H1 (cell line): ENCODE measurements around the gene SAPCD1. TPM values are rescaled to one million over a fixed set of nuclear protein-coding genes. Genes with fewer than 3 reads are reported as not detected.

Experiments used
- CTCF ChIA-PET: fragments of 300-600 bp; sonication (Branson Sonifier 250); formaldehyde crosslinking; loops from one replicate; lab custom pipeline; 2021; ENCODE audit not compliant: partially characterized antibody; lab: Charles Lee
- POLR2A ChIA-PET: fragments of 300-600 bp; sonication (Branson Sonifier 250); formaldehyde crosslinking; loops from one replicate; lab custom pipeline; 2021; ENCODE audit warnings: inconsistent platforms; ENCODE audit not compliant: partially characterized antibody; lab: Charles Lee
- DNase-seq, 2 experiments: peaks; one replicate each; pipeline versions ENCODE4 v3.0.0 to v3.0.0-alpha.2; 2010 to 2022; ENCODE audit warnings: low spot score in 2 of 2, low read depth in 1 of 2, mixed read lengths in 1 of 2
- FAIRE-seq: peaks from 2 replicates; lab custom pipeline; 2011; peaks lifted over from hg19 to GRCh38; lab: Jason Lieb, UNC
- H2AFZ ChIP-seq: 2 replicates; pipeline ENCODE4 v1.8.1; 2012; ENCODE audit warnings: low read length, inconsistent platforms
- H2AK5ac ChIP-seq: 2 replicates; pipeline ENCODE4 v1.6.1; 2013; ENCODE audit warnings: low read depth, low read length
- H2BK120ac ChIP-seq: replicated peaks from 2 replicates; pipeline ENCODE3; 2013; ENCODE audit warnings: low read depth, low read length, inconsistent platforms
- H2BK12ac ChIP-seq: 2 replicates; pipeline ENCODE4 v1.6.1; 2013; ENCODE audit warnings: low read depth, low read length
- H2BK15ac ChIP-seq: 2 replicates; pipeline ENCODE4 v1.6.1; 2013; ENCODE audit warnings: low read length
- H2BK20ac ChIP-seq: 2 replicates; pipeline ENCODE4 v1.6.1; 2013; ENCODE audit warnings: low read length
- H2BK5ac ChIP-seq: 2 replicates; pipeline ENCODE4 v1.6.1; 2013; ENCODE audit warnings: low read depth, low read length
- H3K14ac ChIP-seq: 2 replicates; pipeline ENCODE4 v1.6.1; 2013; ENCODE audit warnings: inconsistent platforms; ENCODE audit not compliant: insufficient read length
- H3K18ac ChIP-seq: 2 replicates; pipeline ENCODE4 v1.6.1; 2013; ENCODE audit warnings: low read length; ENCODE audit errors: extremely low read depth
- H3K23ac ChIP-seq: 2 replicates; pipeline ENCODE4 v1.6.1; 2013; ENCODE audit warnings: inconsistent platforms; ENCODE audit not compliant: insufficient read length
- H3K23me2 ChIP-seq: 2 replicates; pipeline ENCODE4 v1.6.1; 2013; ENCODE audit warnings: low read depth, low read length
- H3K27ac ChIP-seq: 2 replicates; pipeline ENCODE4 v1.6.1; 2011; ENCODE audit warnings: low read depth, low read length, inconsistent platforms
- H3K27me3 ChIP-seq, 4 experiments: replicated peaks in 1 of 4; 1 replicate in 1 of 4; 2 replicates in 3 of 4; pipeline versions ENCODE4 v1.6.1 to v1.8.1; 2011 to 2013; ENCODE audit warnings: low read length in 3 of 4, mild to moderate bottlenecking in 3 of 4, inconsistent platforms in 2 of 4, mixed read lengths in 2 of 4, moderate library complexity in 1 of 4; ENCODE audit not compliant: control insufficient read depth in 3 of 4, insufficient read depth in 3 of 4; ENCODE audit errors: extremely low read depth in 1 of 4
- H3K36me3 ChIP-seq, 4 experiments: 2 replicates each; pipeline versions ENCODE4 v1.6.1 to v1.8.1; 2011 to 2013; ENCODE audit warnings: mild to moderate bottlenecking in 4 of 4, low read length in 3 of 4, moderate library complexity in 2 of 4, control low read depth in 1 of 4, inconsistent platforms in 1 of 4; ENCODE audit not compliant: insufficient read depth in 4 of 4, control insufficient read depth in 2 of 4
- H3K4ac ChIP-seq: replicated peaks from 2 replicates; pipeline ENCODE3; 2013; ENCODE audit warnings: low read length, low read depth, mixed read lengths, inconsistent platforms; ENCODE audit not compliant: insufficient read length
- H3K4me1 ChIP-seq, 4 experiments: replicated peaks in 1 of 4; 1 replicate in 1 of 4; 2 replicates in 3 of 4; pipeline versions ENCODE4 v1.6.1 to v1.8.1; 2011 to 2013; ENCODE audit warnings: low read length in 3 of 4, inconsistent platforms in 2 of 4, mixed read lengths in 1 of 4; ENCODE audit not compliant: insufficient read depth in 4 of 4, control insufficient read depth in 3 of 4
- H3K4me2 ChIP-seq, 2 experiments: 2 replicates each; pipeline versions ENCODE4 v1.6.1 to v1.8.1; 2011 to 2013; ENCODE audit warnings: low read depth in 2 of 2, low read length in 2 of 2, control low read depth in 1 of 2, inconsistent platforms in 1 of 2, mild to moderate bottlenecking in 1 of 2; ENCODE audit not compliant: insufficient read depth in 1 of 2
- H3K4me3 ChIP-seq, 4 experiments: fragments of 200-600, 300-600 bp in 1 of 4; sonication (generic), shearing (Covaris generic), sonication (Bioruptor Twin) in 1 of 4; 2 replicates each; pipeline versions ENCODE4 v1.5.1 to v1.8.1; 2011 to 2016; ENCODE audit warnings: low read length in 4 of 4, low read depth in 3 of 4, control low read depth in 2 of 4, inconsistent platforms in 2 of 4, mild to moderate bottlenecking in 2 of 4, mixed read lengths in 1 of 4, moderate library complexity in 1 of 4; ENCODE audit not compliant: insufficient read depth in 2 of 4; ENCODE audit errors: extremely low read depth in 1 of 4
- H3K56ac ChIP-seq: replicated peaks from 2 replicates; pipeline ENCODE3; 2013; ENCODE audit warnings: low read depth, mild to moderate bottlenecking, mixed read lengths, low read length, inconsistent platforms; ENCODE audit not compliant: insufficient read length
- H3K79me1 ChIP-seq: 2 replicates; pipeline ENCODE4 v1.6.1; 2013; ENCODE audit warnings: low read depth, low read length, control low read depth
- H3K79me2 ChIP-seq, 2 experiments: 2 replicates each; pipeline versions ENCODE4 v1.6.1 to v1.8.1; 2012 to 2013; ENCODE audit warnings: low read length in 2 of 2, mild to moderate bottlenecking in 2 of 2, inconsistent platforms in 1 of 2; ENCODE audit not compliant: insufficient read depth in 2 of 2, control insufficient read depth in 1 of 2
- H3K9ac ChIP-seq, 4 experiments: replicated peaks in 1 of 4; 1 replicate in 1 of 4; 2 replicates in 3 of 4; pipeline versions ENCODE4 v1.6.1 to v1.8.1; 2011 to 2013; ENCODE audit warnings: low read depth in 3 of 4, low read length in 3 of 4, control low read depth in 2 of 4, mild to moderate bottlenecking in 2 of 4, moderate library complexity in 2 of 4, inconsistent platforms in 1 of 4; ENCODE audit errors: extremely low read depth in 1 of 4
- H3K9me3 ChIP-seq, 2 experiments: 2 replicates each; pipeline versions ENCODE4 v1.6.1 to v1.8.1; 2012 to 2013; ENCODE audit warnings: mild to moderate bottlenecking in 2 of 2, moderate library complexity in 2 of 2, control low read depth in 1 of 2, inconsistent platforms in 1 of 2, low read depth in 1 of 2, low read length in 1 of 2, mixed read lengths in 1 of 2; ENCODE audit not compliant: insufficient read depth in 2 of 2
- H4K20me1 ChIP-seq, 2 experiments: replicated peaks in 1 of 2; 2 replicates each; pipeline versions ENCODE3 to v1.8.1; 2011 to 2013; ENCODE audit warnings: inconsistent platforms in 2 of 2, low read length in 2 of 2, mild to moderate bottlenecking in 1 of 2; ENCODE audit not compliant: insufficient read depth in 2 of 2, control insufficient read depth in 1 of 2
- H4K5ac ChIP-seq: 2 replicates; pipeline ENCODE4 v1.6.1; 2013; ENCODE audit warnings: low read length, low read depth, mixed read lengths, inconsistent platforms; ENCODE audit not compliant: insufficient read length
- H4K8ac ChIP-seq: 2 replicates; pipeline ENCODE4 v1.8.0; 2013; ENCODE audit warnings: mild to moderate bottlenecking, moderate library complexity, low read length, inconsistent platforms; ENCODE audit not compliant: insufficient read depth; ENCODE audit errors: extremely low read depth
- H4K91ac ChIP-seq: replicated peaks from 2 replicates; pipeline ENCODE3; 2013; ENCODE audit warnings: low read length, mixed read lengths, inconsistent platforms; ENCODE audit not compliant: insufficient read length
- CEBPB ChIP-seq: IDR thresholded peaks from 2 replicates; pipeline ENCODE4 v1.6.1; 2012; ENCODE audit warnings: low read depth, low read length
- CHD2 ChIP-seq: IDR thresholded peaks from 2 replicates; pipeline ENCODE4 v1.6.1; 2012; ENCODE audit warnings: low read length, improper control_type of control experiment
- CTBP2 ChIP-seq: IDR thresholded peaks from 2 replicates; pipeline ENCODE4 v1.7.0; 2011; ENCODE audit warnings: borderline replicate concordance, mild to moderate bottlenecking, moderate library complexity, mixed read lengths, low read length; ENCODE audit not compliant: insufficient read depth, insufficient read length
- EGR1 ChIP-seq: IDR thresholded peaks from 2 replicates; pipeline ENCODE4 v1.6.1; 2011; ENCODE audit warnings: low read depth, low read length, borderline replicate concordance
- POLR2AphosphoS5 ChIP-seq: IDR thresholded peaks from 2 replicates; pipeline ENCODE4 v1.6.1; 2011; ENCODE audit warnings: low read depth, low read length
- POU5F1 ChIP-seq: IDR thresholded peaks from 2 replicates; pipeline ENCODE4 v1.6.1; 2011; ENCODE audit warnings: low read depth, mild to moderate bottlenecking, low read length, moderate library complexity
- SIRT6 ChIP-seq: IDR thresholded peaks from one replicate; pipeline ENCODE4 v1.7.1; 2012; ENCODE audit warnings: low read length, inconsistent platforms
- SRF ChIP-seq: IDR thresholded peaks from 2 replicates; pipeline ENCODE4 v1.6.1; 2011; ENCODE audit warnings: mild to moderate bottlenecking, low read depth, low read length, moderate library complexity
- TBP ChIP-seq: IDR thresholded peaks from 2 replicates; pipeline ENCODE4 v1.6.1; 2011; ENCODE audit warnings: low read depth, low read length, improper control_type of control experiment
- TCF12 ChIP-seq: IDR thresholded peaks from 2 replicates; pipeline ENCODE4 v1.6.1; 2011; ENCODE audit warnings: low read depth, mild to moderate bottlenecking, low read length
- WGBS, 2 experiments: shearing (Covaris generic) in 1 of 2; methylation state at CpG; one replicate each; pipeline versions ENCODE4 v1.1.6 to v1.1.7; 2013 to 2015; ENCODE audit warnings: low lambda C conversion rate in 2 of 2, mixed read lengths in 2 of 2, inconsistent platforms in 1 of 2, low coverage in 1 of 2, missing lambda C conversion rate in 1 of 2; ENCODE audit not compliant: insufficient replicate concordance in 2 of 2, insufficient coverage in 1 of 2, insufficient read length in 1 of 2; ENCODE audit errors: extremely low coverage in 1 of 2, missing lambda C conversion rate in 1 of 2; 5-methylcytosine and 5-hydroxymethylcytosine counted together
- polyA plus RNA-seq, 7 experiments: library from polyadenylated mRNA; depleted of rRNA in 3 of 7; stranded (reverse) in 5 of 7; unstranded in 2 of 7; fragments of >200 nt in 5 of 7; fragments of 200-250 nt in 2 of 7; gene quantifications; 1 replicate in 5 of 7; 2 replicates in 1 of 7; 4 replicates in 1 of 7; pipeline versions ENCODE4 v1.2.1 to v1.2.3, GENCODE V29; 2011 to 2013; ENCODE audit warnings: missing spikeins in 2 of 7, mixed read lengths in 2 of 7
- total RNA-seq: library from RNA; stranded (reverse); fragmentation: NEBNext Ultra II Directional; extraction: Animal tissue kit (Norgen Biotek cat#: 25700); gene quantifications from 2 replicates; pipeline ENCODE4 v1.2.1, GENCODE V29; 2021

The SAPCD1 gene
- total and polyA plus RNA-seq, 2 of the 8 experiments (the other 6 are each of a cell fraction or from before 2014, with no cell fraction given): 3.1 to 5.9 TPM

- Histone ChIP-seq H4K8ac (no peak overlapping the region), H2BK20ac (no peak overlapping the region), H3K14ac (no peak overlapping the region), H2BK15ac (no peak overlapping the region), H3K4me1 (peaks cover 0 to 5% (median under 1%) of the 10 kb centered on the region in 4 experiments; a peak in 4 of 7 replicates), H3K36me3 (no peaks in the 10 kb centered on the region), H3K9me3 (no peaks in the 10 kb centered on the region), H3K9ac (no peak overlapping the region), H4K20me1 (no peaks in the 10 kb centered on the region), H4K5ac (no peak overlapping the region), H3K27ac (no peak overlapping the region), H3K23me2 (0 out of 2 replicates have a peak, but pooled peaks cover 3% of the 10 kb centered on the region), H3K18ac (no peak overlapping the region), H2BK12ac (no peak overlapping the region), H3K4ac (no peak overlapping the region), H3K4me2 (no peak overlapping the region), H3K79me2 (no peaks in the 10 kb centered on the region), H2BK120ac (no peak overlapping the region), H3K79me1 (no peaks in the 10 kb centered on the region), H2BK5ac (no peak overlapping the region), H3K56ac (no peak overlapping the region), H2AFZ (no peak overlapping the region), H2AK5ac (no peak overlapping the region), H3K27me3 (no peaks in the 10 kb centered on the region), H4K91ac (no peak overlapping the region), H3K4me3 (no peak overlapping the region), H3K23ac (no peak overlapping the region)
- FAIRE-seq (no peak), DNase-seq (no peak)
- ChIA-PET CTCF (interaction anchor here (0.6 to 14.4 kb wide), 18 partner anchors 14 to 97 kb away, joined by 3 to 228 read pairs (median 12); partner anchors contain the start of genes DDAH2, HSPA1B, MPIG6B and MSH5), POLR2A (interaction anchor here (0.6 to 2.8 kb wide), 9 partner anchors 10 to 1604 kb away, joined by 3 to 10 read pairs (median 7); partner anchors contain the start of genes HSPA1A, HSPA1L, MSH5 and VARS1)
- 74% methylated on average over 2 of the region's 2 CpGs; no CpG with 5 or more reads in 1 of the 2 experiments for WGBS, 2 experiments
- TF ChIP-seq SIRT6 (no peak), EGR1 (no peak), SRF (no peak), TBP (no peak), POU5F1 (no peak), POLR2AphosphoS5 (no peak), CEBPB (no peak), CTBP2 (no peak), CHD2 (no peak), TCF12 (no peak)
Measured at GRCh38 chr6:31770860-31771259, 8.4 kb downstream of the SAPCD1 start.
